ENCODE data around the gene NACA2. TPM values are rescaled to one million over a fixed set of nuclear protein-coding genes. Genes with fewer than 3 reads are reported as not detected.

The NACA2 gene
- total and polyA plus RNA-seq, 2 of the 8 experiments (the other 6 are each of a cell fraction or from before 2014, with no cell fraction given), result not detected

GRCh38 chr17:61560071-61560470 is 30.9 kb downstream of the NACA2 start:
- no peak overlapping the region for H3K27ac ChIP-seq (ENCODE audit: low read depth, low read length)
- TF ChIP-seq JUND (IDR thresholded peaks at IDR 0.05; ENCODE audit: low read length) (no peak), CREB1 (IDR thresholded peaks at IDR 0.05) (no peak)
- H2BK5ac ChIP-seq (ENCODE audit: low read depth, low read length), result no peak overlapping the region
- H3K14ac ChIP-seq (ENCODE audit: insufficient read length), result no peak overlapping the region
- FAIRE-seq (no peak), DNase-seq (ENCODE audit: low read depth in 1 of 2, low spot score in 2 of 2) (no peak)
- no peak overlapping the region for H3K56ac ChIP-seq (replicated peaks; ENCODE audit: insufficient read length, low read depth, low read length)
- H4K5ac ChIP-seq (ENCODE audit: insufficient read length, low read depth, low read length), result no peak overlapping the region
- no peak overlapping the region for H2BK15ac ChIP-seq (ENCODE audit: low read length)
- H4K20me1 ChIP-seq (replicated peaks in 1 of 2; ENCODE audit: control insufficient read depth in 1 of 2, insufficient read depth in 2 of 2, low read length in 2 of 2), result no peaks in the 10 kb centered on the region
- no peaks in the 10 kb centered on the region for H3K4me1 ChIP-seq (replicated peaks in 1 of 4; ENCODE audit: control insufficient read depth in 3 of 4, insufficient read depth in 4 of 4, low read length in 3 of 4)
- H3K9ac ChIP-seq (replicated peaks in 1 of 4; ENCODE audit: extremely low read depth in 1 of 4, low read depth in 3 of 4, low read length in 3 of 4), result no peak overlapping the region
- H3K36me3 ChIP-seq (ENCODE audit: control insufficient read depth in 2 of 4, insufficient read depth in 4 of 4, low read length in 3 of 4), result no peaks in the 10 kb centered on the region
- H3K23ac ChIP-seq (ENCODE audit: insufficient read length), result no peak overlapping the region
- no peaks in the 10 kb centered on the region for H3K23me2 ChIP-seq (ENCODE audit: low read depth, low read length)
- no peak overlapping the region for H3K4me3 ChIP-seq (ENCODE audit: extremely low read depth in 1 of 4, insufficient read depth in 2 of 4, low read depth in 3 of 4, low read length in 4 of 4)
- no peak overlapping the region for H3K4ac ChIP-seq (replicated peaks; ENCODE audit: insufficient read length, low read depth, low read length)
- H3K9me3 ChIP-seq (ENCODE audit: insufficient read depth in 2 of 2, low read depth in 1 of 2, low read length in 1 of 2), result no peaks in the 10 kb centered on the region
- no peak overlapping the region for H2AFZ ChIP-seq (ENCODE audit: low read length)
- H3K27me3 ChIP-seq (replicated peaks in 1 of 4; ENCODE audit: control insufficient read depth in 3 of 4, extremely low read depth in 1 of 4, insufficient read depth in 3 of 4, low read length in 3 of 4), result no peaks in the 10 kb centered on the region; a peak in 1 of 7 replicates
- H4K8ac ChIP-seq (ENCODE audit: extremely low read depth, insufficient read depth, low read length), result no peak overlapping the region
- no peak overlapping the region for H3K4me2 ChIP-seq (ENCODE audit: insufficient read depth in 1 of 2, low read depth in 2 of 2, low read length in 2 of 2)
- WGBS, 2 experiments (ENCODE audit: extremely low coverage in 1 of 2, insufficient coverage in 1 of 2, insufficient read length in 1 of 2, insufficient replicate concordance in 2 of 2, low coverage in 1 of 2, low lambda C conversion rate in 2 of 2, missing lambda C conversion rate in 1 of 2), result 80% methylated on average over 6 of the region's 6 CpGs; no CpG with 5 or more reads in 1 of the 2 experiments
- no peaks in the 10 kb centered on the region for H3K79me2 ChIP-seq (ENCODE audit: control insufficient read depth in 1 of 2, insufficient read depth in 2 of 2, low read length in 2 of 2)
- CTCF ChIA-PET (ENCODE audit: partially characterized antibody), result interaction anchor here (1.0 to 1.4 kb wide), 3 partner anchors 9 to 92 kb away, joined by 3 to 5 read pairs (median 4); no protein-coding TSS in a partner anchor
- POLR2A ChIA-PET (ENCODE audit: partially characterized antibody), result no interaction called here
- H2AK5ac ChIP-seq (ENCODE audit: low read depth, low read length), result no peak overlapping the region
- H3K79me1 ChIP-seq (ENCODE audit: low read depth, low read length), result no peaks in the 10 kb centered on the region
- no peak overlapping the region for H3K18ac ChIP-seq (ENCODE audit: extremely low read depth, low read length)
- no peak overlapping the region for H4K91ac ChIP-seq (replicated peaks; ENCODE audit: insufficient read length, low read length)
- no peak overlapping the region for H2BK120ac ChIP-seq (replicated peaks; ENCODE audit: low read depth, low read length)
- no peak overlapping the region for H2BK20ac ChIP-seq (ENCODE audit: low read length)
- H2BK12ac ChIP-seq (ENCODE audit: low read depth, low read length), result no peak overlapping the region
